GM12873 (cell line): ENCODE measurements around the gene CREB5.

Experiments
- CTCF ChIP-seq: IDR thresholded peaks from 2 replicates; pipeline ENCODE4 v1.5.1; 2012; ENCODE audit warnings: low read depth, mild to moderate bottlenecking, moderate library complexity, low read length, control low read depth; ENCODE audit not compliant: insufficient read depth; ENCODE audit errors: missing control alignments

Gene CREB5

GRCh38 chr7:28868712-28869111, 456.4 kb downstream of the CREB5 start:
- no peak for TF ChIP-seq CTCF

- no peak for TF ChIP-seq CTCF
Measured at GRCh38 chr7:28871077-28871476, 458.8 kb downstream of the CREB5 start.

- no peak for TF ChIP-seq CTCF
Measured at GRCh38 chr7:28871631-28872030, 459.3 kb downstream of the CREB5 start.

GRCh38 chr7:28872226-28872625, 459.9 kb downstream of the CREB5 start:
- no peak for TF ChIP-seq CTCF

GRCh38 chr7:28873365-28873764, 461.0 kb downstream of the CREB5 start:
- TF ChIP-seq CTCF: no peak

GRCh38 chr7:28874001-28874400, 461.7 kb downstream of the CREB5 start:
- TF ChIP-seq CTCF: no peak
